Retinal pigment epithelial cell (primary cell): ENCODE measurements around the gene LARGE1.

Experiments used
- DNase-seq: peaks from one replicate; pipeline ENCODE4 v3.0.0-alpha.2; 2010; ENCODE audit warnings: low read depth
- H3K4me3 ChIP-seq: 2 replicates; pipeline ENCODE4 v1.5.1; 2011; ENCODE audit warnings: mild to moderate bottlenecking, low read length, control low read depth, moderate library complexity
- TF ChIP-seq, protein P1 (sequence below): conservative IDR thresholded peaks from 2 replicates; pipeline ENCODE4 v1.5.1; 2011; ENCODE audit warnings: low read depth, low read length, control low read depth, inconsistent platforms

The LARGE1 gene

DNA sequence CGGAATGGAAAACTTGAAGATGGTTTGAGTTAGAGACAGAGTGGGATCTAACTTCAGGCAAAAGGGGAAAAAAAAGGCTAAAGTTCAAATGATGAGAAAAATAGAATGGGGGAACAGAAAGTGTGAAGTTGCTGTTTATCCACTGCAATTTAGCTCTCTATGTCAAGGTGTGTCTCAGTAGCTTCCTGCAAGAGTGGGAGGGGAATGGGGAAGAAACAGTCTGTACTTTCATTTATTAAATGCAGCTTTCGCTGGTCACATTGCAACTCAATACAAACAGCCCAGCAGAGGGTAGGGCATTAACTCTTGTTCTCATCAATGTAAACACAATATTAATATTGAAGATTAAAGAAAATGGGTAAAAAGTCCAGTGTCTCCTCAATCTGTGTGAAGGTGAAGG is 647.4 kb downstream of the LARGE1 start:
- TF ChIP-seq, protein P1, sequence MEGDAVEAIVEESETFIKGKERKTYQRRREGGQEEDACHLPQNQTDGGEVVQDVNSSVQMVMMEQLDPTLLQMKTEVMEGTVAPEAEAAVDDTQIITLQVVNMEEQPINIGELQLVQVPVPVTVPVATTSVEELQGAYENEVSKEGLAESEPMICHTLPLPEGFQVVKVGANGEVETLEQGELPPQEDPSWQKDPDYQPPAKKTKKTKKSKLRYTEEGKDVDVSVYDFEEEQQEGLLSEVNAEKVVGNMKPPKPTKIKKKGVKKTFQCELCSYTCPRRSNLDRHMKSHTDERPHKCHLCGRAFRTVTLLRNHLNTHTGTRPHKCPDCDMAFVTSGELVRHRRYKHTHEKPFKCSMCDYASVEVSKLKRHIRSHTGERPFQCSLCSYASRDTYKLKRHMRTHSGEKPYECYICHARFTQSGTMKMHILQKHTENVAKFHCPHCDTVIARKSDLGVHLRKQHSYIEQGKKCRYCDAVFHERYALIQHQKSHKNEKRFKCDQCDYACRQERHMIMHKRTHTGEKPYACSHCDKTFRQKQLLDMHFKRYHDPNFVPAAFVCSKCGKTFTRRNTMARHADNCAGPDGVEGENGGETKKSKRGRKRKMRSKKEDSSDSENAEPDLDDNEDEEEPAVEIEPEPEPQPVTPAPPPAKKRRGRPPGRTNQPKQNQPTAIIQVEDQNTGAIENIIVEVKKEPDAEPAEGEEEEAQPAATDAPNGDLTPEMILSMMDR = no peak
- H3K4me3 ChIP-seq = no peak overlapping the region
- DNase-seq = no peak

DNA sequence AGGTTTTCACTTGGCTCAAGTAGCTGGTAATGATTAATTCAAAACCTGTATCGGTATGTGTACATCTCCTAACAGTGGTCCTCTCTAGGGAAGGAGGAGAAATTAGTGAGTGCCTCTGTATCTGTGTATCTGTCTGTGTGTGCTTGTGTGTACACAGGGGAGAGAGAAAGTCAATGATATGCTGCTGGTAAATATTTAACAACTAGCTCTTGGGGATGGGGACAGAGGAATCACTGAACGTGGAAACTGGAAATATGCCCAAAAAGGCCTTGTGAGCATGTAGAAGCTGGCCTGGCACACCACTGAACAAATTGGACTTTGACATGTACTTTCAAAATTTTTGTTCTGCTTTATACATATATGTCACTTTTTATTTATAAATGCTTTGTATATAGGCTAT is 648.1 kb downstream of the LARGE1 start:
- H3K4me3 ChIP-seq = no peak overlapping the region
- TF ChIP-seq, protein P1 = no peak
- DNase-seq = no peak

DNA sequence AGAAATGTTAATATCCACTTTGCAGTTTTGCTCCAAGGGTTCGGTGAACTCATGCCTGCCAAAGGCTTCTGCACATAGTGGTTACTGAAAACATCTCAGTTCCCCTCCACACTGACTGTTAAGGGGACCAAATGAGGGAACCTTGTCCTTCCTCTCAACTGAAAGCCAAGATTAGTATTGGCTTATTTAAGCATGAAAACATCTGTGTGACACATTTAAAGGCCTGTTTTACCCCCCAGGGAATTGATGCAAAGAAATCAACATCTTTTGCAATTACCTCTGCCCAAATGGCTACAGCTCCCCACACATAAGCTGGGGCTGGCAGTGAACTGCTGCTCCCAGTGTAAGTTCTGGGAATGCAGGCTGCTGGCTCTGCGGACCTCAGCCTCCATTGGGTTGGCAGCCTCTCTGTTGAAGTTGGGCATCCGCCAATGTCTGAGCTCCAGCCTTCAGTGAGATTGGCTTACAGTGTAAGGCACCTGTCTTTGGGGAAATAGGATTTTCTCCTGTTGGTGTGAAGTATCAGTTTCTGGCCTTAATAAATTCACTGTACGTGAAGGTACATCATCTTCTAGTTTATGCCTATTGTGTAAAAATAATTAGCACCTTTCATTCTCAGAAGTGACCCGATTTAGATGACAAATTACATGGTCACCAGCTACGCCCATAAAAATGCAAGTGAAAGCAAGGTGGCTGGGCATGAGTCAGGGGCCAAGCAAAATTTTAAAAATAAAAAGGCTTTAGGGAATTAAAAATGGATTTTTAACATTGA is 648.7 kb downstream of the LARGE1 start:
- TF ChIP-seq, protein P1 = no peak
- no peak overlapping the region for H3K4me3 ChIP-seq
- DNase-seq = no peak

DNA sequence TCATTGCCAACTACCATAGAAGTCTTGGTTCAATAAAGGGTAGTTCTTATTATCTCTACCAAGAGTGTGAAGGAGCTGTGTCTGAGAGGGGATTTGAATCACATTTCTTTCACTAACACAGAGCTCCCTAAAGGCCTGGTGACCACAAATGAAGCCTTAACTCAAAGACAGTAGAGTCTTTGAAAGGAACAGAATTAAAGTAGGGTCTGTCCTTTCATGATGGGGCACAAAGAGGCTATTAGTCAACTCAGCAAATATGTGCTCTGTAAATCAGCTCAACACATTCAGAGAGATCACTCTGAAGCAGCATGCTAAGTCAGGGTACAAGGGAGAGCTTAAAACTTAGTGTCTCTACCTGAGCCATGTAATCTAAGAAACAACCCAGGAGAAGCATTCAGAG is 649.7 kb downstream of the LARGE1 start:
- TF ChIP-seq, protein P1 = no peak
- no peak for DNase-seq
- no peak overlapping the region for H3K4me3 ChIP-seq

DNA sequence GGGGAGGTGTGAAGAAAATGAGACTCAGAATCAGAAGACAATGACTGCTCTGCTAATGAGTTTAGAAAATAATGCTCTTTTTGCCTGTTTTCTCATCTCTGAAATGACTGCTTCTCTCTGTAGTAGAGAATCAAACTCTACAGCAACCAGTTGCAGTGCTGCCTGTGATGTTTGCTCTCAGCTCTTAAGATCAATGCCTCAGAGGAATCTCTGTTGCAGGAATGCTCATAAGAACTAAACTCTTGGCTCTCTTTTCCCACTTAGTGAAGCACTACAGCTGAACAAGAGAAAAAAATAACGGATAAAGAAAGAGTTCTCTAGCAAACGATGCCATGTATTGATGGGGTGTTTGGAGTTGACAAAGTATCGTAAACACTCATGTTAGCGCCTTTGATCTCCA is 658.6 kb downstream of the LARGE1 start:
- TF ChIP-seq, protein P1 = no peak
- DNase-seq = no peak
- no peak overlapping the region for H3K4me3 ChIP-seq

DNA sequence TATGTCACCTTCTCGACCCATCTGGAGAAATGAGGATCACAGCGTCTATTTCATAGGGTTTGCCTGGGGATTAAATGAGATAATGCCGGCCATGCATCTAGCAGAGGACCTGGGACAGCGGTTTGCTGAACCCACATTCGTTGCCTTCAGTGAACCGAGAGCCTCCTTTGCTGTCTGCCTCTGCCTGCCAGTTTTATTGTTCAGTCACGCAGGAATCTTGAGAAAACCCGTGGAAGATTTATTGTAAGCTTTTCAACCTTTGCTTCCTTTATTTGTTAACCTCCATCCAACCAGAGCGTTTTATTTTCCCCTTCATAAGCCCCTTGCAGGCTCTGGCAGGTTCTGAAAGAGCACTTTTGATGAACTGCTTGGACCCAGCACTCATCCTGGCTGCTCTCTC is 659.8 kb downstream of the LARGE1 start:
- TF ChIP-seq, protein P1 = no peak
- H3K4me3 ChIP-seq = no peak overlapping the region
- DNase-seq = no peak

DNA sequence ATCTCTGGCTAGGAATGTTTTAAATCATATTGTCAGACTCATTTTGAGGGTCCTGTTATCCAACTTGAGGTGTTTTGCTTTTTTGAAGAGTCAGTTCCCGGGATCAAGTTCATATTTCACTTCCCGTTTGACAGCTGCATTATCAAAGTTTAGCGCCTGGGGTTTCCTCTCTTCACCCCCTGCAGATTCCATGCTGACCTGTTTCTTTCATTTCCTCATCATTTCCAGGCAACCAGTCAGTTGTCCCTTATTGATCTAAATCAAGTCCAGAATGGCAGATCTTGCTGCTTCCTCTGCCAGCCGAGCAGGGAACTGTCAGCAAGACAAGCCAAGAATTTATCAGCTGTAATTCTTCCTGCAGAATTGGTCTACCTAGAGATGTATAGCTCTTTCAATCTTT is 664.5 kb downstream of the LARGE1 start:
- TF ChIP-seq, protein P1 = no peak
- no peak for DNase-seq
- H3K4me3 ChIP-seq = no peak overlapping the region
